Activated CD4-positive, CD25-positive, alpha-beta regulatory T cell (primary cell): ENCODE measurements around the gene SLC35E1.

Experiments
- DNase-seq, 4 experiments: peaks; one replicate each; lab custom pipeline; 2025; lab: John Stamatoyannopoulos, UW

Gene SLC35E1

GRCh38 chr19:16596399-16596798 is 24.2 kb upstream of the SLC35E1 start:
- DNase-seq: no peak

GRCh38 chr19:16595097-16595496 is 22.9 kb upstream of the SLC35E1 start:
- no peak for DNase-seq

- DNase-seq: no peak
Measured at GRCh38 chr19:16594681-16595091, 22.5 kb upstream of the SLC35E1 start.

- DNase-seq: peak in 1 of 4 experiments; percentile 18
Measured at GRCh38 chr19:16594131-16594586, 21.9 kb upstream of the SLC35E1 start.

- no peak for DNase-seq
Measured at GRCh38 chr19:16593181-16593580, 21.0 kb upstream of the SLC35E1 start.

- no peak for DNase-seq
Measured at GRCh38 chr19:16591803-16592556, 19.8 kb upstream of the SLC35E1 start.

GRCh38 chr19:16590876-16591802 is 18.9 kb upstream of the SLC35E1 start:
- no peak for DNase-seq

- DNase-seq: no peak
Measured at GRCh38 chr19:16589917-16590316, 17.7 kb upstream of the SLC35E1 start.

GRCh38 chr19:16588824-16589577 is 16.8 kb upstream of the SLC35E1 start:
- DNase-seq: no peak

GRCh38 chr19:16587833-16588823 is 15.9 kb upstream of the SLC35E1 start:
- DNase-seq: peak in 3 of 4 experiments; percentile 33 to 47 (median 42)

GRCh38 chr19:16586991-16587832 is 15.0 kb upstream of the SLC35E1 start:
- DNase-seq: peak in 2 of 4 experiments; percentile 38 to 43

- DNase-seq: no peak
Measured at GRCh38 chr19:16586477-16586871, 14.3 kb upstream of the SLC35E1 start.

GRCh38 chr19:16585808-16586476 is 13.7 kb upstream of the SLC35E1 start:
- no peak for DNase-seq

GRCh38 chr19:16585094-16585801 is 13.0 kb upstream of the SLC35E1 start:
- DNase-seq: no peak

GRCh38 chr19:16584248-16585093 is 12.3 kb upstream of the SLC35E1 start:
- DNase-seq: peak; percentile 48 to 73 (median 64)

- DNase-seq: no peak
Measured at GRCh38 chr19:16582486-16583261, 10.5 kb upstream of the SLC35E1 start.

- DNase-seq: no peak
Measured at GRCh38 chr19:16581971-16582343, 9.7 kb upstream of the SLC35E1 start.
